A549 (cell line): ENCODE data around the gene PIANP. TPM values are rescaled to one million over a fixed set of nuclear protein-coding genes. Genes with fewer than 3 reads are reported as not detected.

Source experiments
- ATAC-seq, 2 experiments: fragments of 200-7000 bp in 1 of 2; fragments of >200 bp in 1 of 2; cut with Nextera tagmentation in 1 of 2; cut with Tn5 transposase in 1 of 2; 3 replicates each; pipeline versions ENCODE4 v1.8.0 to v1.9.1; 2018 to 2020; ENCODE audit warnings: mild to moderate bottlenecking in 1 of 2, moderate library complexity in 1 of 2
- CTCF ChIA-PET: fragments of 300-600 bp; sonication (Branson Sonifier 250); formaldehyde crosslinking; extraction: SDS; loops from one replicate; lab custom pipeline; 2021; ENCODE audit warnings: antibody characterized with exemption, inconsistent platforms; lab: Yijun Ruan, JAX
- POLR2A ChIA-PET: fragments of 350-600 bp; formaldehyde crosslinking; extraction: SDS; loops from one replicate; lab custom pipeline; 2021; ENCODE audit warnings: antibody characterized with exemption, inconsistent platforms; lab: Yijun Ruan, JAX
- DNase-seq, 2 experiments: peaks; one replicate each; pipeline versions ENCODE4 v3.0.0 to v3.0.0-alpha.2; 2011 to 2016; ENCODE audit warnings: low read depth in 1 of 2, low spot score in 1 of 2
- FAIRE-seq: peaks from 2 replicates; lab custom pipeline; 2011; peaks lifted over from hg19 to GRCh38; lab: Jason Lieb, UNC
- H3K27ac ChIP-seq, 2 experiments: fragments of >200 bp; sonication (Bioruptor Twin); formaldehyde crosslinking; 3 replicates each; pipeline ENCODE4 v1.5.1; 2016 to 2017
- H3K4me1 ChIP-seq: fragments of >200 bp; sonication (Bioruptor Twin); formaldehyde crosslinking; 3 replicates; pipeline ENCODE4 v1.6.1; 2016
- H3K4me2 ChIP-seq: fragments of >200 bp; sonication (Bioruptor Twin); formaldehyde crosslinking; 3 replicates; pipeline ENCODE4 v1.6.1; 2016
- H3K4me3 ChIP-seq: fragments of >200 bp; sonication (Bioruptor Twin); formaldehyde crosslinking; 3 replicates; pipeline ENCODE4 v1.5.1; 2016
- H3K9me3 ChIP-seq: fragments of >200 bp; sonication (Bioruptor Twin); formaldehyde crosslinking; 3 replicates; pipeline ENCODE4 v1.6.1; 2016
- CBX2 ChIP-seq: fragments of 200-600 bp; sonication (generic); IDR thresholded peaks from 2 replicates; pipeline ENCODE4 v1.6.1; 2016; ENCODE audit warnings: low read depth, mild to moderate bottlenecking, borderline replicate concordance
- CBX8 ChIP-seq: fragments of 200-600 bp; sonication (generic); IDR thresholded peaks from 2 replicates; pipeline ENCODE4 v1.6.1; 2016
- CHD4 ChIP-seq: fragments of 200-600 bp; sonication (generic); IDR thresholded peaks from 2 replicates; pipeline ENCODE4 v1.6.1; 2016; ENCODE audit warnings: antibody characterized with exemption, mild to moderate bottlenecking, borderline replicate concordance
- EHF ChIP-seq: fragments of 250-450 bp; sonication (Bioruptor Pico); IDR thresholded peaks from 2 replicates; pipeline ENCODE4 v1.5.0; 2020; ENCODE audit warnings: mild to moderate bottlenecking
- EHMT2 ChIP-seq: fragments of 200-600 bp; sonication (generic); IDR thresholded peaks from 2 replicates; pipeline ENCODE4 v1.6.1; 2016; ENCODE audit warnings: antibody characterized with exemption, low read depth, mild to moderate bottlenecking, moderate library complexity
- FOXS1 ChIP-seq: fragments of 250-450 bp; sonication (Bioruptor Pico); IDR thresholded peaks from 2 replicates; pipeline ENCODE4 v1.5.0; 2020; ENCODE audit warnings: mild to moderate bottlenecking, moderate library complexity
- GATA3 ChIP-seq: IDR thresholded peaks from 2 replicates; pipeline ENCODE4 v1.6.1; 2012; ENCODE audit warnings: borderline replicate concordance
- HDAC2 ChIP-seq: fragments of 200-600 bp; sonication (generic); IDR thresholded peaks from 2 replicates; pipeline ENCODE4 v1.6.1; 2016
- HEYL ChIP-seq: fragments of 250-450 bp; sonication (Bioruptor Pico); IDR thresholded peaks from 2 replicates; pipeline ENCODE4 v1.8.0; 2021; ENCODE audit warnings: mild to moderate bottlenecking, moderate library complexity
- HOXA7 ChIP-seq: fragments of 250-450 bp; sonication (Bioruptor Pico); IDR thresholded peaks from 2 replicates; pipeline ENCODE4 v1.5.0; 2020; ENCODE audit warnings: mild to moderate bottlenecking, moderate library complexity
- JUN ChIP-seq, 2 experiments: fragments of >200 bp; sonication (Bioruptor Twin); formaldehyde crosslinking; IDR thresholded peaks; 2 replicates in 1 of 2; 3 replicates in 1 of 2; pipeline ENCODE4 v1.6.1; 2016 to 2017
- KDM1A ChIP-seq: fragments of 200-600 bp; sonication (generic); IDR thresholded peaks from 2 replicates; pipeline ENCODE4 v1.6.1; 2016; ENCODE audit warnings: low read depth, mild to moderate bottlenecking
- KDM5A ChIP-seq: fragments of 200-600 bp; sonication (generic); IDR thresholded peaks from 2 replicates; pipeline ENCODE4 v1.6.1; 2016; ENCODE audit warnings: antibody characterized with exemption, mild to moderate bottlenecking
- MAFK ChIP-seq: fragments of 450-650 bp; IDR thresholded peaks from 2 replicates; pipeline ENCODE4 v1.6.1; 2014; ENCODE audit not compliant: partially characterized antibody
- MAZ ChIP-seq: fragments of 150-350 bp; IDR thresholded peaks from 2 replicates; pipeline ENCODE4 v1.6.1; 2014; ENCODE audit warnings: antibody characterized with exemption, low read depth, low read length, borderline replicate concordance
- MYC ChIP-seq: IDR thresholded peaks from 2 replicates; pipeline ENCODE4 v1.6.1; 2012; ENCODE audit warnings: mild to moderate bottlenecking, inconsistent platforms, low read length, improper control_type of control experiment, borderline replicate concordance
- PHF8 ChIP-seq: fragments of 200-600 bp; sonication (generic); IDR thresholded peaks from 2 replicates; pipeline ENCODE4 v1.6.1; 2016; ENCODE audit warnings: low read depth, mild to moderate bottlenecking, antibody characterized with exemption, moderate library complexity, borderline replicate concordance
- POLR2A ChIP-seq: IDR thresholded peaks from 2 replicates; pipeline ENCODE4 v1.6.1; 2012; ENCODE audit warnings: mild to moderate bottlenecking, low read length
- POLR2AphosphoS2 ChIP-seq: conservative IDR thresholded peaks from 2 replicates; pipeline ENCODE4 v1.6.1; 2012; ENCODE audit warnings: low read length, improper control_type of control experiment, inconsistent platforms
- RAD21 ChIP-seq, 2 experiments: fragments of >200 bp in 1 of 2; sonication (Bioruptor Twin) in 1 of 2; formaldehyde crosslinking in 1 of 2; IDR thresholded peaks in 1 of 2; conservative IDR thresholded peaks in 1 of 2; 2 replicates in 1 of 2; 3 replicates in 1 of 2; pipeline ENCODE4 v1.6.1; 2012 to 2018; ENCODE audit warnings: inconsistent platforms in 1 of 2
- RARB ChIP-seq: fragments of 250-450 bp; sonication (Bioruptor Pico); IDR thresholded peaks from 2 replicates; pipeline ENCODE4 v1.8.0; 2021; ENCODE audit warnings: mild to moderate bottlenecking, moderate library complexity
- TP53 ChIP-seq: fragments of 250-450 bp; sonication (Bioruptor Pico); IDR thresholded peaks from 2 replicates; pipeline ENCODE4 v1.5.0; 2021; ENCODE audit warnings: mild to moderate bottlenecking, moderate library complexity
- ZC3H11A ChIP-seq: fragments of 450-650 bp; IDR thresholded peaks from 2 replicates; pipeline ENCODE4 v1.6.1; 2014; ENCODE audit warnings: antibody characterized with exemption, mild to moderate bottlenecking
- ZSCAN20 ChIP-seq: fragments of 250-450 bp; sonication (Bioruptor Pico); IDR thresholded peaks from 2 replicates; pipeline ENCODE4 v1.8.0; 2022; ENCODE audit warnings: mild to moderate bottlenecking, moderate library complexity
- WGBS: methylation state at CpG from one replicate; pipeline ENCODE4 v1.1.6; 2017; ENCODE audit errors: missing lambda C conversion rate; 5-methylcytosine and 5-hydroxymethylcytosine counted together
- polyA plus RNA-seq, 4 experiments: library from polyadenylated mRNA; depleted of rRNA in 3 of 4; stranded (reverse); fragments of >200 nt; fragmentation: RNase III in 1 of 4; extraction: RNeasy Plus Mini Kit Qiagen cat#74134 plus additional on column Dnase treatment in 1 of 4; gene quantifications; 2 replicates in 3 of 4; 3 replicates in 1 of 4; pipeline ENCODE4 v1.2.3, GENCODE V29; 2011 to 2017
- TF ChIP-seq, protein P1 (sequence below): fragments of 450-650 bp; IDR thresholded peaks from 2 replicates; pipeline ENCODE4 v1.6.1; 2014; ENCODE audit warnings: antibody characterized with exemption
- TF ChIP-seq, protein P2 (sequence below): fragments of 250-450 bp; sonication (Bioruptor Pico); IDR thresholded peaks from 2 replicates; pipeline ENCODE4 v1.5.0; 2021; ENCODE audit warnings: mild to moderate bottlenecking, moderate library complexity, borderline replicate concordance
- TF ChIP-seq, protein P3 (sequence below): IDR thresholded peaks from 2 replicates; pipeline ENCODE4 v1.6.1; 2012
- TF ChIP-seq, protein P4 (sequence below): fragments of 200-600 bp; sonication (generic); IDR thresholded peaks from 2 replicates; pipeline ENCODE4 v1.6.1; 2016; ENCODE audit warnings: antibody characterized with exemption, mild to moderate bottlenecking, moderate library complexity

Gene PIANP
- polyA plus RNA-seq, 2 of the 4 experiments (the other 2 are of a cell fraction): 0.10 to 0.56 TPM

DNA sequence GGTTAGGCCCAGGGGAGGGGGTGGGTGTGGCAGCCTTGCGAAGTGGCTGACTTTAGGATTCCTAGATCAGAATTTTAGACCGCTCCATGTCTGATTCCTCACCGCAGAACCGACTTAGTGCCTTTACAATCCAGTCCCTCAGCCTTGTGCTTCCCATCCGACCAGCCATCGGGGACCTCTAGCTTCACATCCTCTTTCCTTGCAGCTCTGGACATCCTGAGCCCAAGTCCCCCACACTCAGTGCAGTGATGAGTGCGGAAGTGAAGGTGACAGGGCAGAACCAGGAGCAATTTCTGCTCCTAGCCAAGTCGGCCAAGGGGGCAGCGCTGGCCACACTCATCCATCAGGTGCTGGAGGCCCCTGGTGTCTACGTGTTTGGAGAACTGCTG, 23.8 kb upstream of the PIANP start:
- 12% methylated on average over 10 of the region's 10 CpGs for WGBS
- CTCF ChIA-PET: interaction anchor here (0.9 to 7.6 kb wide), 12 partner anchors 9 to 148 kb away, joined by 3 to 52 read pairs (median 4); partner anchors contain the start of genes MLF2, SPSB2 and ZNF384
- DNase-seq: peak in 1 of 2 experiments; percentile 42
- Histone ChIP-seq H3K4me2 (peak overlapping the region; percentile 94), H3K4me3 (peak overlapping the region; percentile 61), H3K4me1 (peaks cover 13% of the 10 kb centered on the region), H3K27ac (peak overlapping the region; percentile 86 to 89), H3K9me3 (no peaks in the 10 kb centered on the region)
- POLR2A ChIA-PET: interaction anchor here (0.7 to 3.0 kb wide), 27 partner anchors 9 to 254 kb away, joined by 3 to 86 read pairs (median 4); partner anchors contain the start of genes C12orf57, GAPDH, MLF2 and NOP2
- TF ChIP-seq GATA3 (no peak), PHF8 (peak; percentile 2; the same call in 1 of the 2 replicates)
- no peak for FAIRE-seq
- peak; percentile 45 to 50 for ATAC-seq

DNA sequence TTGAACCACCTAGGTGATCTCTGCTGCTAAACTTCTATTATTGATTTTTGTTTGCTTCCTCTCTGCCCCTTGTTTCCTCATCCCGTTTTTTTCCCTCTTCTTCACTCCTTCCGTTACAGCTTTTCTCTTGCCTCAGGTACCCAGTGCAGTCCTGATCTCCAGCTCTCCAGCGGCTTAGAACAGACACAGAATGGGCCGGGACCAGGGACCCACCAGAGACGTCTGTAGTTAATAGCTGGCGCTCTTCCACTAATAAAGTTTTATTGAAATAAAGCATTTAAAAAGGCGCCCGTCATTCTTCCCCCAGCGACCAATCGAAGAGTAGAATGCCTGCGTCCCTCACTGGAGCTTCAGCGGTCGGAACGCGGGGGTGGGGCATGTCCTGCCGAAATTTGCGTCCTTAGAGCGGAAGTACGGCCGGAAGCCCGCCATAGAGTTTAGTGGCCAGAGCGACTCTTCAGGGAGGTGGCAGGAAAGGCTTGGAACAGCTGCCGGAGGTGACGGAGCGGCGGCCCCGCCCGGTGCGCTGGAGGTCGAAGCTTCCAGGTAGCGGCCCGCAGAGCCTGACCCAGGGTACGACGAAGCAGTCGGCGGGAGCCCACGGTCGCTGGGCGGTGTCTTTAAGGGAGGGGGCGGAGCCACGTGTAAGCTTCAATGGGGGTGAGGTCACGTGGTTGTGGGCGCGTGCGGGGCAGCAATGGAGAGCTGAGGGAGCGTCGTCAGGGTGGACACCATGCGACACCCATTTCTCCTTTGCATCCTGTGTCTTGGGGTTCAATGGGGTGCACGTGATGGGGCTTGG, 23.2 kb upstream of the PIANP start, which contains the start of gene COPS7A:
Gene COPS7A (plus strand): TSS at position 440 of the 802 bp plus-strand sequence. CDS start 611 bp downstream, outside the sequence.
- CTCF ChIA-PET: interaction anchor here (0.9 to 7.6 kb wide), 17 partner anchors 9 to 319 kb away, joined by 3 to 52 read pairs (median 4); partner anchors contain the start of genes MLF2, SPSB2 and ZNF384
- ATAC-seq (peak; percentile 98), FAIRE-seq (peak; percentile 81), DNase-seq (peak; percentile 99)
- H3K9me3 ChIP-seq: no peaks in the 10 kb centered on the region
- peak within 1 kb of the TSS; percentile 86 to 89 for H3K27ac ChIP-seq
- POLR2A ChIA-PET: interaction anchor here (0.6 to 3.0 kb wide), 32 partner anchors 9 to 253 kb away, joined by 3 to 86 read pairs (median 4); partner anchors contain the start of genes C12orf57, GAPDH, MLF2 and NOP2
- 2% methylated on average over 34 of the region's 49 CpGs for WGBS
- peak within 1 kb of the TSS; percentile 61 for H3K4me3 ChIP-seq
- H3K4me2 ChIP-seq: peak within 1 kb of the TSS; percentile 94
- peaks cover 13% of the 10 kb centered on the region for H3K4me1 ChIP-seq
- TF ChIP-seq CHD4 (no peak), HDAC2 (no peak), RARB (CRISPR knock-in tag) (no peak), MYC (peak; percentile 85; the same call in 1 of the 2 replicates), POLR2AphosphoS2 (no peak), MAFK (no peak), KDM5A (0 out of 2 replicates have a peak, but pooled peaks have one; percentile 30), ZSCAN20 (no peak; the same call in 1 of the 2 replicates), MAZ (no peak), PHF8 (peak; percentile 47), CBX2 (no peak), EHF (CRISPR knock-in tag) (peak; percentile 74; the same call in 1 of the 2 replicates), POLR2A (peak; percentile 92), JUN (IDR thresholded peaks at IDR 0.05) (peak; percentile 81 to 86; a peak in 4 of 5 replicates), CBX8 (no peak), KDM1A (peak; percentile 53; the same call in 1 of the 2 replicates), ZC3H11A (no peak), RAD21 (conservative IDR thresholded peaks at IDR 0.05 in 1 of 2, IDR thresholded peaks at IDR 0.05 in 1 of 2) (no peak), GATA3 (peak; percentile 58; the same call in 1 of the 2 replicates), HOXA7 (CRISPR knock-in tag) (no peak), TP53 (CRISPR knock-in tag) (0 out of 2 replicates have a peak, but pooled peaks have one; percentile 56), EHMT2 (no peak), FOXS1 (CRISPR knock-in tag) (peak; percentile 63; the same call in 1 of the 2 replicates), HEYL (CRISPR knock-in tag) (no peak)
- TF ChIP-seq, protein P1, sequence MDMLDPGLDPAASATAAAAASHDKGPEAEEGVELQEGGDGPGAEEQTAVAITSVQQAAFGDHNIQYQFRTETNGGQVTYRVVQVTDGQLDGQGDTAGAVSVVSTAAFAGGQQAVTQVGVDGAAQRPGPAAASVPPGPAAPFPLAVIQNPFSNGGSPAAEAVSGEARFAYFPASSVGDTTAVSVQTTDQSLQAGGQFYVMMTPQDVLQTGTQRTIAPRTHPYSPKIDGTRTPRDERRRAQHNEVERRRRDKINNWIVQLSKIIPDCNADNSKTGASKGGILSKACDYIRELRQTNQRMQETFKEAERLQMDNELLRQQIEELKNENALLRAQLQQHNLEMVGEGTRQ: peak; percentile 98
- TF ChIP-seq, protein P2, sequence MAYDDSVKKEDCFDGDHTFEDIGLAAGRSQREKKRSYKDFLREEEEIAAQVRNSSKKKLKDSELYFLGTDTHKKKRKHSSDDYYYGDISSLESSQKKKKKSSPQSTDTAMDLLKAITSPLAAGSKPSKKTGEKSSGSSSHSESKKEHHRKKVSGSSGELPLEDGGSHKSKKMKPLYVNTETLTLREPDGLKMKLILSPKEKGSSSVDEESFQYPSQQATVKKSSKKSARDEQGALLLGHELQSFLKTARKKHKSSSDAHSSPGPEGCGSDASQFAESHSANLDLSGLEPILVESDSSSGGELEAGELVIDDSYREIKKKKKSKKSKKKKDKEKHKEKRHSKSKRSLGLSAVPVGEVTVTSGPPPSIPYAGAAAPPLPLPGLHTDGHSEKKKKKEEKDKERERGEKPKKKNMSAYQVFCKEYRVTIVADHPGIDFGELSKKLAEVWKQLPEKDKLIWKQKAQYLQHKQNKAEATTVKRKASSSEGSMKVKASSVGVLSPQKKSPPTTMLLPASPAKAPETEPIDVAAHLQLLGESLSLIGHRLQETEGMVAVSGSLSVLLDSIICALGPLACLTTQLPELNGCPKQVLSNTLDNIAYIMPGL (CRISPR knock-in tag): no peak
- TF ChIP-seq, protein P3, sequence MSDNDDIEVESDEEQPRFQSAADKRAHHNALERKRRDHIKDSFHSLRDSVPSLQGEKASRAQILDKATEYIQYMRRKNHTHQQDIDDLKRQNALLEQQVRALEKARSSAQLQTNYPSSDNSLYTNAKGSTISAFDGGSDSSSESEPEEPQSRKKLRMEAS: peak; percentile 100
- TF ChIP-seq, protein P4, sequence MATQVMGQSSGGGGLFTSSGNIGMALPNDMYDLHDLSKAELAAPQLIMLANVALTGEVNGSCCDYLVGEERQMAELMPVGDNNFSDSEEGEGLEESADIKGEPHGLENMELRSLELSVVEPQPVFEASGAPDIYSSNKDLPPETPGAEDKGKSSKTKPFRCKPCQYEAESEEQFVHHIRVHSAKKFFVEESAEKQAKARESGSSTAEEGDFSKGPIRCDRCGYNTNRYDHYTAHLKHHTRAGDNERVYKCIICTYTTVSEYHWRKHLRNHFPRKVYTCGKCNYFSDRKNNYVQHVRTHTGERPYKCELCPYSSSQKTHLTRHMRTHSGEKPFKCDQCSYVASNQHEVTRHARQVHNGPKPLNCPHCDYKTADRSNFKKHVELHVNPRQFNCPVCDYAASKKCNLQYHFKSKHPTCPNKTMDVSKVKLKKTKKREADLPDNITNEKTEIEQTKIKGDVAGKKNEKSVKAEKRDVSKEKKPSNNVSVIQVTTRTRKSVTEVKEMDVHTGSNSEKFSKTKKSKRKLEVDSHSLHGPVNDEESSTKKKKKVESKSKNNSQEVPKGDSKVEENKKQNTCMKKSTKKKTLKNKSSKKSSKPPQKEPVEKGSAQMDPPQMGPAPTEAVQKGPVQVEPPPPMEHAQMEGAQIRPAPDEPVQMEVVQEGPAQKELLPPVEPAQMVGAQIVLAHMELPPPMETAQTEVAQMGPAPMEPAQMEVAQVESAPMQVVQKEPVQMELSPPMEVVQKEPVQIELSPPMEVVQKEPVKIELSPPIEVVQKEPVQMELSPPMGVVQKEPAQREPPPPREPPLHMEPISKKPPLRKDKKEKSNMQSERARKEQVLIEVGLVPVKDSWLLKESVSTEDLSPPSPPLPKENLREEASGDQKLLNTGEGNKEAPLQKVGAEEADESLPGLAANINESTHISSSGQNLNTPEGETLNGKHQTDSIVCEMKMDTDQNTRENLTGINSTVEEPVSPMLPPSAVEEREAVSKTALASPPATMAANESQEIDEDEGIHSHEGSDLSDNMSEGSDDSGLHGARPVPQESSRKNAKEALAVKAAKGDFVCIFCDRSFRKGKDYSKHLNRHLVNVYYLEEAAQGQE: no peak
